CD4-positive, alpha-beta T cell treated with Interleukin-10 for 1 hour (primary cell): ENCODE results near the gene KIF1B.
A peak's percentile ranks its signal among the peaks of the same experiment; 100 is the strongest.

ENCODE experiments used
- DNase-seq: peaks from one replicate; pipeline ENCODE4 v3.0.0-alpha.2; 2020

The KIF1B gene

GRCh38 chr1:10283318-10283984 is 73.1 kb downstream of the KIF1B start:
- no peak for DNase-seq

GRCh38 chr1:10286244-10286643 is 75.9 kb downstream of the KIF1B start:
- DNase-seq: no peak

- DNase-seq: no peak
Measured at GRCh38 chr1:10287023-10287645, 76.8 kb downstream of the KIF1B start.

GRCh38 chr1:10288029-10288615 is 77.8 kb downstream of the KIF1B start:
- DNase-seq: no peak

GRCh38 chr1:10291705-10292104 is 81.3 kb downstream of the KIF1B start:
- DNase-seq: no peak

GRCh38 chr1:10292188-10292587 is 81.8 kb downstream of the KIF1B start:
- DNase-seq: no peak

- no peak for DNase-seq
Measured at GRCh38 chr1:10295481-10296085, 85.2 kb downstream of the KIF1B start.

- DNase-seq: no peak
Measured at GRCh38 chr1:10299151-10299550, 88.8 kb downstream of the KIF1B start.

- DNase-seq: no peak
Measured at GRCh38 chr1:10302416-10302815, 92.0 kb downstream of the KIF1B start.

- no peak for DNase-seq
Measured at GRCh38 chr1:10304295-10304694, 93.9 kb downstream of the KIF1B start.

- no peak for DNase-seq
Measured at GRCh38 chr1:10306435-10306834, 96.1 kb downstream of the KIF1B start.

GRCh38 chr1:10308001-10308400 is 97.6 kb downstream of the KIF1B start:
- DNase-seq: peak; percentile 67

GRCh38 chr1:10309243-10310011 is 99.1 kb downstream of the KIF1B start:
- DNase-seq: no peak

- no peak for DNase-seq
Measured at GRCh38 chr1:10316752-10317151, 106.4 kb downstream of the KIF1B start.

GRCh38 chr1:10319750-10320149 is 109.4 kb downstream of the KIF1B start:
- no peak for DNase-seq

GRCh38 chr1:10320336-10320735 is 110.0 kb downstream of the KIF1B start:
- no peak for DNase-seq

- DNase-seq: no peak
Measured at GRCh38 chr1:10322821-10323220, 112.5 kb downstream of the KIF1B start.

- DNase-seq: peak; percentile 52
Measured at GRCh38 chr1:10324627-10325026, 114.3 kb downstream of the KIF1B start.

GRCh38 chr1:10325521-10325920 is 115.2 kb downstream of the KIF1B start:
- DNase-seq: no peak

- DNase-seq: no peak
Measured at GRCh38 chr1:10326251-10326650, 115.9 kb downstream of the KIF1B start.

- DNase-seq: no peak
Measured at GRCh38 chr1:10328180-10328963, 118.0 kb downstream of the KIF1B start.

- no peak for DNase-seq
Measured at GRCh38 chr1:10337436-10337835, 127.1 kb downstream of the KIF1B start.
